NCI-H82 treated with DMSO at 0.1 percent for 48 hours (cell line): ENCODE results near the gene IL1RAPL1.

Source experiments
- DNase-seq: peaks from one replicate; lab custom pipeline; 2025; ENCODE audit not compliant: unreplicated experiment; lab: John Stamatoyannopoulos, UW

Gene IL1RAPL1

GRCh38 chrX:29490606-29491005, 903.4 kb downstream of the IL1RAPL1 start:
- DNase-seq, result no peak

- no peak for DNase-seq
Measured at GRCh38 chrX:29491659-29492058, 904.4 kb downstream of the IL1RAPL1 start.

GRCh38 chrX:29496636-29497180, 909.5 kb downstream of the IL1RAPL1 start:
- DNase-seq, result no peak

GRCh38 chrX:29506729-29507128, 919.5 kb downstream of the IL1RAPL1 start:
- no peak for DNase-seq

- DNase-seq, result no peak
Measured at GRCh38 chrX:29518100-29518499, 930.9 kb downstream of the IL1RAPL1 start.

- DNase-seq, result no peak
Measured at GRCh38 chrX:29528281-29528680, 941.0 kb downstream of the IL1RAPL1 start.

- DNase-seq, result no peak
Measured at GRCh38 chrX:29530501-29530900, 943.3 kb downstream of the IL1RAPL1 start.

GRCh38 chrX:29531336-29531735, 944.1 kb downstream of the IL1RAPL1 start:
- no peak for DNase-seq

GRCh38 chrX:29535212-29536162, 948.2 kb downstream of the IL1RAPL1 start:
- no peak for DNase-seq

GRCh38 chrX:29541038-29541437, 953.8 kb downstream of the IL1RAPL1 start:
- DNase-seq, result no peak

- DNase-seq, result no peak
Measured at GRCh38 chrX:29542152-29542551, 954.9 kb downstream of the IL1RAPL1 start.

GRCh38 chrX:29545878-29546277, 958.6 kb downstream of the IL1RAPL1 start:
- no peak for DNase-seq

- DNase-seq, result no peak
Measured at GRCh38 chrX:29547877-29548276, 960.6 kb downstream of the IL1RAPL1 start.

- no peak for DNase-seq
Measured at GRCh38 chrX:29553542-29553941, 966.3 kb downstream of the IL1RAPL1 start.

- no peak for DNase-seq
Measured at GRCh38 chrX:29555465-29556091, 968.3 kb downstream of the IL1RAPL1 start.

GRCh38 chrX:29560065-29560464, 972.8 kb downstream of the IL1RAPL1 start:
- no peak for DNase-seq

GRCh38 chrX:29561417-29561816, 974.2 kb downstream of the IL1RAPL1 start:
- DNase-seq, result no peak

- DNase-seq, result no peak
Measured at GRCh38 chrX:29580560-29580959, 993.3 kb downstream of the IL1RAPL1 start.

GRCh38 chrX:29581223-29581622, 994.0 kb downstream of the IL1RAPL1 start:
- DNase-seq, result no peak

GRCh38 chrX:29587107-29587506, 999.9 kb downstream of the IL1RAPL1 start:
- no peak for DNase-seq

GRCh38 chrX:29590921-29591320, 1003.7 kb downstream of the IL1RAPL1 start:
- no peak for DNase-seq

- no peak for DNase-seq
Measured at GRCh38 chrX:29604381-29604780, 1017.1 kb downstream of the IL1RAPL1 start.
